IMR-90 (cell line): Measurements from ENCODE around the gene HOOK1. TPM values are rescaled to one million over a fixed set of nuclear protein-coding genes. Genes with fewer than 3 reads are reported as not detected.

Source experiments
- ATAC-seq: fragments of 200-7000 bp; cut with Tn5 transposase; 2 replicates; pipeline ENCODE4 v1.9.1; 2020; ENCODE audit warnings: low read depth, mild to moderate bottlenecking, moderate library complexity
- BruUV-seq: library from RNA; stranded (reverse); fragments of 400-500 nt; replicated peaks from 2 replicates; lab custom pipeline; 2021; lab: Mats Ljungman, UMichigan
- CTCF ChIA-PET: fragments of 300-600 bp; formaldehyde crosslinking; extraction: SDS; loops from one replicate; lab custom pipeline; 2021; ENCODE audit warnings: antibody characterized with exemption; lab: Yijun Ruan, JAX
- POLR2A ChIA-PET: fragments of 300-600 bp; sonication (Branson Sonifier 250); formaldehyde crosslinking; loops from one replicate; lab custom pipeline; 2022; ENCODE audit warnings: antibody characterized with exemption; ENCODE audit not compliant: unreplicated experiment; lab: Charles Lee
- DNase-seq: peaks from one replicate; pipeline ENCODE4 v3.0.0; 2013
- H2AFZ ChIP-seq: replicated peaks from 2 replicates; pipeline ENCODE3; 2013; ENCODE audit warnings: low read length, mild to moderate bottlenecking; ENCODE audit not compliant: poor library complexity
- H2AK5ac ChIP-seq: 2 replicates; pipeline ENCODE4 v1.6.1; 2013; ENCODE audit warnings: low read depth, low read length, inconsistent platforms
- H2AK9ac ChIP-seq: replicated peaks from 2 replicates; pipeline ENCODE3; 2013; ENCODE audit warnings: mild to moderate bottlenecking, low read depth, low read length, moderate library complexity; ENCODE audit not compliant: poor library complexity
- H2BK120ac ChIP-seq: 2 replicates; pipeline ENCODE4 v1.6.1; 2013; ENCODE audit warnings: low read depth, low read length, inconsistent platforms
- H2BK15ac ChIP-seq: 3 replicates; pipeline ENCODE4 v1.6.1; 2013; ENCODE audit warnings: low read depth, low read length, inconsistent platforms
- H2BK20ac ChIP-seq: 2 replicates; pipeline ENCODE4 v1.6.1; 2013; ENCODE audit warnings: low read depth, mild to moderate bottlenecking, inconsistent platforms, low read length, moderate library complexity
- H2BK5ac ChIP-seq: 2 replicates; pipeline ENCODE4 v1.6.1; 2013; ENCODE audit warnings: mild to moderate bottlenecking, low read depth, low read length, inconsistent platforms; ENCODE audit not compliant: poor library complexity, severe bottlenecking
- H3K14ac ChIP-seq: replicated peaks from 2 replicates; pipeline ENCODE4 v1.6.1; 2013; ENCODE audit warnings: low read depth, low read length, inconsistent platforms
- H3K18ac ChIP-seq: 2 replicates; pipeline ENCODE4 v1.6.1; 2013; ENCODE audit warnings: low read depth, low read length, control low read depth
- H3K23ac ChIP-seq: 2 replicates; pipeline ENCODE4 v1.6.1; 2013; ENCODE audit warnings: low read depth, low read length, inconsistent platforms
- H3K27ac ChIP-seq: 2 replicates; pipeline ENCODE4 v1.5.1; 2013; ENCODE audit warnings: mild to moderate bottlenecking, control low read depth, low read length; ENCODE audit not compliant: insufficient read depth
- H3K27me3 ChIP-seq: 2 replicates; pipeline ENCODE4 v1.6.1; 2013; ENCODE audit warnings: low read length; ENCODE audit not compliant: control insufficient read depth, insufficient read depth
- H3K36me3 ChIP-seq: 2 replicates; pipeline ENCODE4 v1.6.1; 2013; ENCODE audit warnings: low read length, mixed read lengths; ENCODE audit not compliant: control insufficient read depth, insufficient read depth
- H3K4ac ChIP-seq: 2 replicates; pipeline ENCODE4 v1.6.1; 2013; ENCODE audit warnings: low read depth, low read length, inconsistent platforms
- H3K4me1 ChIP-seq: 2 replicates; pipeline ENCODE4 v1.6.1; 2013; ENCODE audit warnings: low read length, mixed read lengths; ENCODE audit not compliant: control insufficient read depth, insufficient read depth
- H3K4me2 ChIP-seq: 2 replicates; pipeline ENCODE4 v1.6.1; 2013; ENCODE audit warnings: low read depth, mild to moderate bottlenecking, control low read depth, low read length, moderate library complexity
- H3K4me3 ChIP-seq: 2 replicates; pipeline ENCODE4 v1.5.1; 2013; ENCODE audit warnings: low read depth, mild to moderate bottlenecking, control low read depth, low read length, moderate library complexity; ENCODE audit not compliant: insufficient read depth
- H3K56ac ChIP-seq: 2 replicates; pipeline ENCODE4 v1.6.1; 2013; ENCODE audit warnings: low read length, inconsistent platforms; ENCODE audit not compliant: insufficient read depth; ENCODE audit errors: extremely low read depth
- H3K79me1 ChIP-seq, 2 experiments: 2 replicates each; pipeline ENCODE4 v1.6.1; 2013; ENCODE audit warnings: low read length in 2 of 2, inconsistent platforms in 1 of 2, low read depth in 1 of 2
- H3K9ac ChIP-seq: 2 replicates; pipeline ENCODE4 v1.6.1; 2013; ENCODE audit warnings: low read depth, low read length, control low read depth
- H3K9me1 ChIP-seq: 2 replicates; pipeline ENCODE4 v1.6.1; 2013; ENCODE audit warnings: low read length, inconsistent platforms; ENCODE audit not compliant: insufficient read depth
- H3K9me3 ChIP-seq: 2 replicates; pipeline ENCODE4 v1.6.1; 2013; ENCODE audit warnings: low read length; ENCODE audit not compliant: control insufficient read depth, insufficient read depth
- H4K20me1 ChIP-seq: 2 replicates; pipeline ENCODE4 v1.6.1; 2013; ENCODE audit warnings: low read length, inconsistent platforms; ENCODE audit not compliant: insufficient read depth
- H4K5ac ChIP-seq: 2 replicates; pipeline ENCODE4 v1.6.1; 2013; ENCODE audit warnings: mild to moderate bottlenecking, low read depth, low read length, control low read depth
- H4K8ac ChIP-seq, 2 experiments: 2 replicates each; pipeline ENCODE4 v1.6.1; 2013; ENCODE audit warnings: low read depth in 2 of 2, low read length in 2 of 2, control low read depth in 1 of 2, inconsistent platforms in 1 of 2
- H4K91ac ChIP-seq: 2 replicates; pipeline ENCODE4 v1.6.1; 2013; ENCODE audit warnings: low read depth, low read length, inconsistent platforms; ENCODE audit not compliant: insufficient read depth
- BHLHE40 ChIP-seq: fragments of 150-350 bp; IDR thresholded peaks from 2 replicates; pipeline ENCODE4 v1.6.1; 2016; ENCODE audit warnings: mild to moderate bottlenecking, low read depth, low read length
- CHD1 ChIP-seq: IDR thresholded peaks from 2 replicates; pipeline ENCODE4 v1.6.1; 2012; ENCODE audit warnings: low read depth, low read length, improper control_type of control experiment
- FOS ChIP-seq: fragments of 150-350 bp; IDR thresholded peaks from 2 replicates; pipeline ENCODE4 v1.6.1; 2016; ENCODE audit warnings: low read depth, low read length
- MAFK ChIP-seq: IDR thresholded peaks from 2 replicates; pipeline ENCODE4 v1.6.1; 2012; ENCODE audit warnings: low read depth, low read length, improper control_type of control experiment
- MAZ ChIP-seq: IDR thresholded peaks from 2 replicates; pipeline ENCODE4 v1.6.1; 2012; ENCODE audit warnings: low read depth, mild to moderate bottlenecking, low read length, improper control_type of control experiment, moderate library complexity, borderline replicate concordance
- MXI1 ChIP-seq: IDR thresholded peaks from 2 replicates; pipeline ENCODE4 v1.6.1; 2012; ENCODE audit warnings: low read depth, mild to moderate bottlenecking, low read length, moderate library complexity, borderline replicate concordance
- NFE2L2 ChIP-seq: fragments of 150-350 bp; IDR thresholded peaks from 2 replicates; pipeline ENCODE4 v1.6.1; 2016; ENCODE audit warnings: low read depth, mild to moderate bottlenecking, low read length
- POLR2A ChIP-seq: IDR thresholded peaks from 2 replicates; pipeline ENCODE4 v1.6.1; 2012; ENCODE audit warnings: mild to moderate bottlenecking, low read depth, low read length
- RAD21 ChIP-seq: IDR thresholded peaks from 2 replicates; pipeline ENCODE4 v1.6.1; 2012; ENCODE audit warnings: low read length, improper control_type of control experiment
- RCOR1 ChIP-seq: IDR thresholded peaks from 2 replicates; pipeline ENCODE4 v1.6.1; 2012; ENCODE audit warnings: mild to moderate bottlenecking, low read length, improper control_type of control experiment; ENCODE audit not compliant: insufficient replicate concordance
- RFX5 ChIP-seq: IDR thresholded peaks from 2 replicates; pipeline ENCODE4 v1.8.0; 2012; ENCODE audit warnings: low read depth, mild to moderate bottlenecking, low read length, moderate library complexity
- WGBS, 2 experiments: methylation state at CpG; one replicate each; pipeline versions ENCODE4 v1.1.5 to v1.1.7; 2013; ENCODE audit warnings: missing lambda C conversion rate in 2 of 2; ENCODE audit not compliant: insufficient read length in 1 of 2; ENCODE audit errors: extremely low coverage in 2 of 2; 5-methylcytosine and 5-hydroxymethylcytosine counted together
- dilution Hi-C: fragments of 300-500 bp; cut with HindIII; formaldehyde crosslinking; loops from one replicate; pipeline ENCODE4 v1.14.3; 2018; ENCODE audit warnings: low sequenced_read_pairs; ENCODE audit not compliant: unreplicated experiment
- in situ Hi-C: fragments of 300-500 bp; cut with MboI; formaldehyde crosslinking; loops from 3 replicates; pipeline ENCODE4 v1.14.3; 2019; ENCODE audit warnings: low sequenced_read_pairs, inconsistent platforms, mixed read lengths
- intact Hi-C: fragments of 100-400 bp; cut with micrococcal nuclease; formaldehyde crosslinking; loops from 2 replicates; pipeline ENCODE4 v1.10.0; 2022
- polyA plus RNA-seq, 3 experiments: library from polyadenylated mRNA; depleted of rRNA; stranded (reverse); fragments of >200 nt; gene quantifications; 2 replicates each; pipeline ENCODE4 v1.2.3, GENCODE V29; 2012; ENCODE audit warnings: low replicate concordance in 1 of 3
- total RNA-seq: library from RNA; depleted of rRNA; stranded (reverse); fragments of >200 nt; gene quantifications from 2 replicates; pipeline ENCODE4 v1.2.3, GENCODE V29; 2012
- TF ChIP-seq, protein P1 (sequence below): conservative IDR thresholded peaks from 2 replicates; pipeline ENCODE4 v1.5.1; 2012; ENCODE audit warnings: mild to moderate bottlenecking, low read depth, low read length, improper control_type of control experiment
- TF ChIP-seq, protein P2 (sequence below): fragments of 150-350 bp; IDR thresholded peaks from 2 replicates; pipeline ENCODE4 v1.6.1; 2016; ENCODE audit warnings: low read depth, mild to moderate bottlenecking, low read length, moderate library complexity, borderline replicate concordance
- TF ChIP-seq, protein P3 (sequence below): fragments of 150-350 bp; IDR thresholded peaks from 2 replicates; pipeline ENCODE4 v1.6.1; 2017; ENCODE audit warnings: mild to moderate bottlenecking, antibody characterized with exemption, low read length, low read depth

Gene HOOK1
- total and polyA plus RNA-seq, 2 of the 4 experiments (the other 2 are of a cell fraction), result not detected

DNA sequence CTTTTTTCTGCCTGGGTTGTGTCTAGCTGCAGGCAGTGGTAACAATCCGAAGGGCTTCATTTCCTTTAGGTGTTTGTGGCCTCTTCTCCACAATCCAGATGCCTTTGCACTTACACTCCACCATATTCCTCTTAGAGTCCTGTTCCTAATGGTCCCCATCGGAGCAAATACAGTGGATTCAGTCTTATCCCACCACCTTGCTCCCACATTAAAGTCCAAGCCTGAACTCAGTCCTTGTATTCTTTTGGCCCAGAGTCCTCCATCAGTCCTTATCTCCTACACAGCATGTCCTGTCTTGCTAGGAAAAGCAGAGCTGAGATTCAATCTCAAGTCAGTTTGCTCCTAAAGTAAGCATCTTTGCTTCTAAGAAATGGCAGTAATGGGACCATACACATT lies 103.0 kb downstream of the HOOK1 start:
- Histone ChIP-seq H3K9me3 (no peaks in the 10 kb centered on the region), H3K4me1 (no peaks in the 10 kb centered on the region), H4K91ac (no peak overlapping the region), H4K5ac (no peak overlapping the region), H3K4me2 (no peak overlapping the region), H3K56ac (no peak overlapping the region), H3K23ac (no peak overlapping the region), H3K14ac (no peak overlapping the region), H3K9me1 (no peaks in the 10 kb centered on the region), H2BK15ac (no peak overlapping the region), H3K27me3 (no peaks in the 10 kb centered on the region), H3K4me3 (no peak overlapping the region), H3K9ac (no peak overlapping the region), H4K20me1 (no peaks in the 10 kb centered on the region), H2BK5ac (no peak overlapping the region), H2BK20ac (no peak overlapping the region), H3K79me1 (no peaks in the 10 kb centered on the region), H2BK120ac (no peak overlapping the region), H3K18ac (no peak overlapping the region), H3K27ac (no peak overlapping the region), H3K4ac (no peak overlapping the region), H2AK9ac (no peak overlapping the region), H4K8ac (no peak overlapping the region), H2AK5ac (no peak overlapping the region), H2AFZ (no peak overlapping the region), H3K36me3 (no peaks in the 10 kb centered on the region)
- intact Hi-C loops, result no loop called here
- TF ChIP-seq CHD1 (no peak), RFX5 (no peak), RCOR1 (no peak), FOS (no peak), POLR2A (no peak), MAZ (no peak), MAFK (no peak), RAD21 (no peak), NFE2L2 (no peak), BHLHE40 (no peak), MXI1 (no peak)
- TF ChIP-seq, protein P1, sequence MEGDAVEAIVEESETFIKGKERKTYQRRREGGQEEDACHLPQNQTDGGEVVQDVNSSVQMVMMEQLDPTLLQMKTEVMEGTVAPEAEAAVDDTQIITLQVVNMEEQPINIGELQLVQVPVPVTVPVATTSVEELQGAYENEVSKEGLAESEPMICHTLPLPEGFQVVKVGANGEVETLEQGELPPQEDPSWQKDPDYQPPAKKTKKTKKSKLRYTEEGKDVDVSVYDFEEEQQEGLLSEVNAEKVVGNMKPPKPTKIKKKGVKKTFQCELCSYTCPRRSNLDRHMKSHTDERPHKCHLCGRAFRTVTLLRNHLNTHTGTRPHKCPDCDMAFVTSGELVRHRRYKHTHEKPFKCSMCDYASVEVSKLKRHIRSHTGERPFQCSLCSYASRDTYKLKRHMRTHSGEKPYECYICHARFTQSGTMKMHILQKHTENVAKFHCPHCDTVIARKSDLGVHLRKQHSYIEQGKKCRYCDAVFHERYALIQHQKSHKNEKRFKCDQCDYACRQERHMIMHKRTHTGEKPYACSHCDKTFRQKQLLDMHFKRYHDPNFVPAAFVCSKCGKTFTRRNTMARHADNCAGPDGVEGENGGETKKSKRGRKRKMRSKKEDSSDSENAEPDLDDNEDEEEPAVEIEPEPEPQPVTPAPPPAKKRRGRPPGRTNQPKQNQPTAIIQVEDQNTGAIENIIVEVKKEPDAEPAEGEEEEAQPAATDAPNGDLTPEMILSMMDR, result no peak
- TF ChIP-seq, protein P2, sequence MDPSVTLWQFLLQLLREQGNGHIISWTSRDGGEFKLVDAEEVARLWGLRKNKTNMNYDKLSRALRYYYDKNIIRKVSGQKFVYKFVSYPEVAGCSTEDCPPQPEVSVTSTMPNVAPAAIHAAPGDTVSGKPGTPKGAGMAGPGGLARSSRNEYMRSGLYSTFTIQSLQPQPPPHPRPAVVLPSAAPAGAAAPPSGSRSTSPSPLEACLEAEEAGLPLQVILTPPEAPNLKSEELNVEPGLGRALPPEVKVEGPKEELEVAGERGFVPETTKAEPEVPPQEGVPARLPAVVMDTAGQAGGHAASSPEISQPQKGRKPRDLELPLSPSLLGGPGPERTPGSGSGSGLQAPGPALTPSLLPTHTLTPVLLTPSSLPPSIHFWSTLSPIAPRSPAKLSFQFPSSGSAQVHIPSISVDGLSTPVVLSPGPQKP, result no peak
- TF ChIP-seq, protein P3, sequence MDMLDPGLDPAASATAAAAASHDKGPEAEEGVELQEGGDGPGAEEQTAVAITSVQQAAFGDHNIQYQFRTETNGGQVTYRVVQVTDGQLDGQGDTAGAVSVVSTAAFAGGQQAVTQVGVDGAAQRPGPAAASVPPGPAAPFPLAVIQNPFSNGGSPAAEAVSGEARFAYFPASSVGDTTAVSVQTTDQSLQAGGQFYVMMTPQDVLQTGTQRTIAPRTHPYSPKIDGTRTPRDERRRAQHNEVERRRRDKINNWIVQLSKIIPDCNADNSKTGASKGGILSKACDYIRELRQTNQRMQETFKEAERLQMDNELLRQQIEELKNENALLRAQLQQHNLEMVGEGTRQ, result no peak
- ChIA-PET POLR2A (no interaction called here), CTCF (no interaction called here)
- ATAC-seq (no peak), DNase-seq (no peak)
- BruUV-seq, result no TSS peak
- 43% methylated on average over 1 of the region's 2 CpGs; no CpG with 5 or more reads in 1 of the 2 experiments for WGBS, 2 experiments
- dilution Hi-C loops, result no loop called here
- in situ Hi-C loops, result no loop called here
